HL-60 (cell line): ENCODE data around the gene SRCIN1.

Source experiments
- DNase-seq, 2 experiments: peaks; one replicate each; pipeline ENCODE4 v3.0.0-alpha.2; 2010 to 2020; ENCODE audit warnings: low read depth in 1 of 2, low spot score in 1 of 2
- H3K27ac ChIP-seq: fragments of 250-450 bp; sonication (Bioruptor Pico); replicated peaks from 2 replicates; pipeline ENCODE4 v1.5.1; 2020; ENCODE audit warnings: mild to moderate bottlenecking, moderate library complexity
- H3K27me3 ChIP-seq: fragments of 250-450 bp; sonication (Bioruptor Pico); 2 replicates; pipeline ENCODE4 v1.5.1; 2021; ENCODE audit warnings: mild to moderate bottlenecking, moderate library complexity; ENCODE audit not compliant: insufficient read depth, poor library complexity, severe bottlenecking
- H3K4me3 ChIP-seq: replicated peaks from 2 replicates; pipeline ENCODE4 v1.5.1; 2011; ENCODE audit warnings: mild to moderate bottlenecking, control low read depth, low read length; ENCODE audit not compliant: insufficient read depth
- GABPA ChIP-seq: IDR thresholded peaks from 2 replicates; pipeline ENCODE4 v1.6.1; 2012; ENCODE audit warnings: low read depth
- POLR2AphosphoS5 ChIP-seq: IDR thresholded peaks from 2 replicates; pipeline ENCODE4 v1.6.1; 2012; ENCODE audit warnings: low read depth
- REST ChIP-seq: IDR thresholded peaks from 2 replicates; pipeline ENCODE4 v1.6.1; 2012; ENCODE audit warnings: low read depth; ENCODE audit not compliant: insufficient replicate concordance
- SPI1 ChIP-seq: IDR thresholded peaks from 2 replicates; pipeline ENCODE4 v1.6.1; 2012; ENCODE audit warnings: low read depth, mild to moderate bottlenecking, borderline replicate concordance
- TF ChIP-seq, protein P1 (sequence below): IDR thresholded peaks from one replicate; pipeline ENCODE4 v1.5.1; 2011; ENCODE audit warnings: low read length, control low read depth, inconsistent platforms; ENCODE audit not compliant: insufficient read depth

SRCIN1 gene

GRCh38 chr17:38568845-38569510 lies 36.8 kb downstream of the SRCIN1 start:
- no peak for DNase-seq
- Histone ChIP-seq H3K27me3 (peaks cover 58% of the 10 kb centered on the region), H3K4me3 (no peak overlapping the region), H3K27ac (no peak overlapping the region)
- TF ChIP-seq, protein P1, sequence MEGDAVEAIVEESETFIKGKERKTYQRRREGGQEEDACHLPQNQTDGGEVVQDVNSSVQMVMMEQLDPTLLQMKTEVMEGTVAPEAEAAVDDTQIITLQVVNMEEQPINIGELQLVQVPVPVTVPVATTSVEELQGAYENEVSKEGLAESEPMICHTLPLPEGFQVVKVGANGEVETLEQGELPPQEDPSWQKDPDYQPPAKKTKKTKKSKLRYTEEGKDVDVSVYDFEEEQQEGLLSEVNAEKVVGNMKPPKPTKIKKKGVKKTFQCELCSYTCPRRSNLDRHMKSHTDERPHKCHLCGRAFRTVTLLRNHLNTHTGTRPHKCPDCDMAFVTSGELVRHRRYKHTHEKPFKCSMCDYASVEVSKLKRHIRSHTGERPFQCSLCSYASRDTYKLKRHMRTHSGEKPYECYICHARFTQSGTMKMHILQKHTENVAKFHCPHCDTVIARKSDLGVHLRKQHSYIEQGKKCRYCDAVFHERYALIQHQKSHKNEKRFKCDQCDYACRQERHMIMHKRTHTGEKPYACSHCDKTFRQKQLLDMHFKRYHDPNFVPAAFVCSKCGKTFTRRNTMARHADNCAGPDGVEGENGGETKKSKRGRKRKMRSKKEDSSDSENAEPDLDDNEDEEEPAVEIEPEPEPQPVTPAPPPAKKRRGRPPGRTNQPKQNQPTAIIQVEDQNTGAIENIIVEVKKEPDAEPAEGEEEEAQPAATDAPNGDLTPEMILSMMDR, result no peak
- no peak for TF ChIP-seq REST
- no peak for TF ChIP-seq GABPA
- no peak for TF ChIP-seq POLR2AphosphoS5
- TF ChIP-seq SPI1, result no peak

DNA sequence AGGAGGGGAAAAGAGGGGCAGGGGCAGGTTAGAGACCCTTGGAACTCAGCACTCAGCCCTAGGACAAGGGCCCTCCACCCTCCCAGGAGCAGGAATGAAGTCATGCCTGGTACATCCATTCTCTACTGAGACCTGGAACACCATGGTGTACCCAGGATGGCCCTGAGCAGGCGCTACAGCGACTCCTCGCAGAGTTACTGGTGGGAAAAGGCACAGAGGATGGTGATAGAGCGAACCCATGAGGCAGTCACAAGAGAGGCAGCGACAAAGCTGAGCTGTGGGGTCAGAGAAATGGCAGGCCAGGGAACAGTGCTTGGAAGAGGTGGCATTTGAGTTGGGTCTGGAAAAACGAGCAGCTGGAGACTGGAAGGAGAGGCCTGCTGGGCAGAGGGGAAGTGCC lies 37.5 kb downstream of the SRCIN1 start:
- H3K4me3 ChIP-seq, result no peak overlapping the region
- peaks cover 58% of the 10 kb centered on the region for H3K27me3 ChIP-seq
- TF ChIP-seq GABPA, result no peak
- no peak for TF ChIP-seq POLR2AphosphoS5
- TF ChIP-seq SPI1, result no peak
- TF ChIP-seq, protein P1, result no peak
- TF ChIP-seq REST, result no peak
- DNase-seq, result no peak
- no peak overlapping the region for H3K27ac ChIP-seq

DNA sequence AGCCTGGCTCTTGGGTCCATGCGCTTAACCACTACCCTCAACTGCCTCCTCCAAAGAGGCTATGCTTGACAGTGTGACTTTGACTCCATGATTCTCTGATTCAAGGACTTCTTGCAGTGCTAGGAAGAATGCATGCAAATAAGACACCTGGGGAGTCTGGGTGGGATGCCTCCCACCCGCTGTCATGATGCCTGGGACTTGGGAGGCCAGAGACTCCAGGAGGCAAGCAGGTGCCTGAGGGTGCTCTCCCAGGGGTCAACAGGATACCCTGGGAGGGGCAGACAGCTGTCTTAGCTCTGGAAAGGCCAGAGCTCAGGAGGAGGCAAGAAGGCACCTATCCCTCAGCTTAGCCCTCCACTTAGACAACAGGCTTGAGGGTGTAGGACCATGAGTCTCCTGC lies 38.4 kb downstream of the SRCIN1 start:
- Histone ChIP-seq H3K27me3 (peaks cover 59% of the 10 kb centered on the region), H3K4me3 (no peak overlapping the region), H3K27ac (no peak overlapping the region)
- DNase-seq, result no peak
- TF ChIP-seq REST, result no peak
- TF ChIP-seq, protein P1, result no peak
- no peak for TF ChIP-seq SPI1
